Fibroblast of lung (primary cell): Measurements from ENCODE around the gene CANX. TPM values are rescaled to one million over a fixed set of nuclear protein-coding genes. Genes with fewer than 3 reads are reported as not detected.
"Not testable (repeated sequence)": the region's sequence is repeated elsewhere in the genome, so short reads cannot be mapped to it uniquely, and the experiment has no call there.

Experiments
- DNase-seq, 2 donors: peaks; one replicate each; pipeline versions ENCODE4 v3.0.0 to v3.0.0-alpha.2; 2010; ENCODE audit warnings: low read depth in 2 of 2
- H2AFZ ChIP-seq: 2 replicates; pipeline ENCODE4 v1.5.1; 2012; ENCODE audit warnings: low read length, control low read depth, inconsistent platforms
- H3K27ac ChIP-seq: 2 replicates; pipeline ENCODE4 v1.5.1; 2011; ENCODE audit warnings: low read length, control low read depth; ENCODE audit not compliant: insufficient read depth
- H3K27me3 ChIP-seq: 2 replicates; pipeline ENCODE4 v1.5.1; 2011; ENCODE audit warnings: mild to moderate bottlenecking, low read length; ENCODE audit not compliant: control insufficient read depth, insufficient read depth
- H3K36me3 ChIP-seq: 2 replicates; pipeline ENCODE4 v1.5.1; 2011; ENCODE audit warnings: low read length; ENCODE audit not compliant: control insufficient read depth, insufficient read depth
- H3K4me1 ChIP-seq: 2 replicates; pipeline ENCODE4 v1.5.1; 2011; ENCODE audit warnings: low read length; ENCODE audit not compliant: control insufficient read depth, insufficient read depth; ENCODE audit errors: extremely low read depth
- H3K4me2 ChIP-seq: 2 replicates; pipeline ENCODE4 v1.5.1; 2011; ENCODE audit warnings: low read length, control low read depth; ENCODE audit not compliant: insufficient read depth; ENCODE audit errors: extremely low read depth
- H3K4me3 ChIP-seq, 4 experiments: fragments of 200-600 bp in 1 of 4; sonication (generic) in 1 of 4; replicated peaks in 1 of 4; 2 replicates each; pipeline ENCODE4 v1.5.1; 2011 to 2016; ENCODE audit warnings: low read length in 4 of 4, low read depth in 3 of 4, mild to moderate bottlenecking in 3 of 4, control low read depth in 2 of 4, inconsistent platforms in 1 of 4, mixed read lengths in 1 of 4; ENCODE audit not compliant: insufficient read depth in 1 of 4; ENCODE audit errors: control extremely low read depth in 1 of 4
- H3K79me2 ChIP-seq: 2 replicates; pipeline ENCODE4 v1.5.1; 2012; ENCODE audit warnings: mild to moderate bottlenecking, low read length, inconsistent platforms; ENCODE audit not compliant: control insufficient read depth, insufficient read depth
- H3K9ac ChIP-seq: 2 replicates; pipeline ENCODE4 v1.5.1; 2011; ENCODE audit warnings: mild to moderate bottlenecking, low read length, control low read depth; ENCODE audit not compliant: insufficient read depth
- H3K9me3 ChIP-seq: 2 replicates; pipeline ENCODE4 v1.5.1; 2012; ENCODE audit warnings: low read depth, low read length; ENCODE audit not compliant: control insufficient read depth, insufficient read depth
- H4K20me1 ChIP-seq: 2 replicates; pipeline ENCODE4 v1.5.1; 2011; ENCODE audit warnings: low read length; ENCODE audit not compliant: control insufficient read depth, insufficient read depth; ENCODE audit errors: extremely low read depth
- EZH2 ChIP-seq: IDR thresholded peaks from 2 replicates; pipeline ENCODE4 v1.5.1; 2012; ENCODE audit warnings: low read length, control low read depth, mild to moderate bottlenecking; ENCODE audit errors: missing control alignments
- polyA plus RNA-seq, 2 donors: library from polyadenylated mRNA; depleted of rRNA in 1 of 2; stranded (reverse) in 1 of 2; unstranded in 1 of 2; fragments of >200 nt; gene quantifications; 2 replicates each; pipeline ENCODE4 v1.2.1, GENCODE V29; 2011 to 2012; ENCODE audit warnings: missing spikeins in 1 of 2
- total RNA-seq: library from RNA; depleted of rRNA; stranded (reverse); fragments of >200 nt; gene quantifications from 2 replicates; pipeline ENCODE4 v1.2.1, GENCODE V29; 2014
- TF ChIP-seq, protein P1 (sequence below), 2 donors: IDR thresholded peaks in 1 of 2; conservative IDR thresholded peaks in 1 of 2; 1 replicate in 1 of 2; 2 replicates in 1 of 2; pipeline ENCODE4 v1.5.1; 2011 to 2012; ENCODE audit warnings: low read length in 2 of 2, control low read depth in 1 of 2, inconsistent platforms in 1 of 2, low read depth in 1 of 2, mild to moderate bottlenecking in 1 of 2

CANX gene
- total and polyA plus RNA-seq, 2 donors (not counting 1 experiment from before 2014, with no cell fraction given): 589 to 722 TPM

DNA sequence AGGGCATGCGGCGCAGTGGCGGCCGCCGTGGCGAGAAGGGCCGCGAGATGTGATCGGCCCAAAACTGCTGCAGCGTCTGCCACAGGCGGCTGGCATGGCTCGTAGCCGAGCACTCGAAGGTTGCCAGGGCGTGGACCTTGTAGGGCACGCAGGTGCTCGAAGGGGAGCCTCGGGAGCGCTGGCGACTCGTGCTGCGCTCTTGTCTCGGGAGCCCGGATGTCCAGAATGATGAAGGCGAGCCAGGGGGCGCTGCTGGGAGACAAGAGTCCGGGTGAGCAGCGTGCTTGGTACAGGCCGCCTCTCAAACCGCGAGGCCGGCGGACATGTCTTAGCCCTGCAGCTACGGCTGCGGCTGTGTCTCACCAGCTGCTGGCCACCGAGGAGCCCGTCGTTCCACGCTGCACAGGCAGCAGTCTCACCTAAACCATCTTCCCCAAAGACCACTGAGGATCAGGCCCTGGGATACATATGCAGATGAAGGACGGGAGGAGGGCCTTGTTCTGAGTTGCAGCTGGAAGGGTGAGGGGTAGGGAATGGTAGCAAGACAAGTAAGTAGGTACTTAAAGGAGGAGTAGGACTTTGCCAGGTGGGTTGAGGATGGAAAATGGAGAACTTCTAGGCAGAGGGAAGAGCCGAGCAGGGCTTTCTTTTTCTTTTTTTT lies 19.6 kb upstream of the CANX start:
- no peak for TF ChIP-seq EZH2
- TF ChIP-seq, protein P1, sequence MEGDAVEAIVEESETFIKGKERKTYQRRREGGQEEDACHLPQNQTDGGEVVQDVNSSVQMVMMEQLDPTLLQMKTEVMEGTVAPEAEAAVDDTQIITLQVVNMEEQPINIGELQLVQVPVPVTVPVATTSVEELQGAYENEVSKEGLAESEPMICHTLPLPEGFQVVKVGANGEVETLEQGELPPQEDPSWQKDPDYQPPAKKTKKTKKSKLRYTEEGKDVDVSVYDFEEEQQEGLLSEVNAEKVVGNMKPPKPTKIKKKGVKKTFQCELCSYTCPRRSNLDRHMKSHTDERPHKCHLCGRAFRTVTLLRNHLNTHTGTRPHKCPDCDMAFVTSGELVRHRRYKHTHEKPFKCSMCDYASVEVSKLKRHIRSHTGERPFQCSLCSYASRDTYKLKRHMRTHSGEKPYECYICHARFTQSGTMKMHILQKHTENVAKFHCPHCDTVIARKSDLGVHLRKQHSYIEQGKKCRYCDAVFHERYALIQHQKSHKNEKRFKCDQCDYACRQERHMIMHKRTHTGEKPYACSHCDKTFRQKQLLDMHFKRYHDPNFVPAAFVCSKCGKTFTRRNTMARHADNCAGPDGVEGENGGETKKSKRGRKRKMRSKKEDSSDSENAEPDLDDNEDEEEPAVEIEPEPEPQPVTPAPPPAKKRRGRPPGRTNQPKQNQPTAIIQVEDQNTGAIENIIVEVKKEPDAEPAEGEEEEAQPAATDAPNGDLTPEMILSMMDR (conservative IDR thresholded peaks at IDR 0.05 in 1 of 2, IDR thresholded peaks at IDR 0.05 in 1 of 2; ENCODE audit: low read depth in 1 of 2, low read length in 2 of 2): peak; percentile 9 to 32
- H3K4me3 ChIP-seq: peak overlapping the region; percentile 73 to 98 (median 83)
- peaks cover 3% of the 10 kb centered on the region for H3K4me1 ChIP-seq
- no peak overlapping the region for H3K27ac ChIP-seq
- H3K79me2 ChIP-seq: peaks cover 6% of the 10 kb centered on the region
- no peaks in the 10 kb centered on the region for H3K27me3 ChIP-seq
- H3K4me2 ChIP-seq: peak overlapping the region; percentile 90
- no peaks in the 10 kb centered on the region for H4K20me1 ChIP-seq
- peak; percentile 64 to 65 for DNase-seq
- H2AFZ ChIP-seq: peak overlapping the region; percentile 96
- no peak overlapping the region for H3K9ac ChIP-seq
- no peaks in the 10 kb centered on the region for H3K36me3 ChIP-seq
- no peaks in the 10 kb centered on the region for H3K9me3 ChIP-seq

DNA sequence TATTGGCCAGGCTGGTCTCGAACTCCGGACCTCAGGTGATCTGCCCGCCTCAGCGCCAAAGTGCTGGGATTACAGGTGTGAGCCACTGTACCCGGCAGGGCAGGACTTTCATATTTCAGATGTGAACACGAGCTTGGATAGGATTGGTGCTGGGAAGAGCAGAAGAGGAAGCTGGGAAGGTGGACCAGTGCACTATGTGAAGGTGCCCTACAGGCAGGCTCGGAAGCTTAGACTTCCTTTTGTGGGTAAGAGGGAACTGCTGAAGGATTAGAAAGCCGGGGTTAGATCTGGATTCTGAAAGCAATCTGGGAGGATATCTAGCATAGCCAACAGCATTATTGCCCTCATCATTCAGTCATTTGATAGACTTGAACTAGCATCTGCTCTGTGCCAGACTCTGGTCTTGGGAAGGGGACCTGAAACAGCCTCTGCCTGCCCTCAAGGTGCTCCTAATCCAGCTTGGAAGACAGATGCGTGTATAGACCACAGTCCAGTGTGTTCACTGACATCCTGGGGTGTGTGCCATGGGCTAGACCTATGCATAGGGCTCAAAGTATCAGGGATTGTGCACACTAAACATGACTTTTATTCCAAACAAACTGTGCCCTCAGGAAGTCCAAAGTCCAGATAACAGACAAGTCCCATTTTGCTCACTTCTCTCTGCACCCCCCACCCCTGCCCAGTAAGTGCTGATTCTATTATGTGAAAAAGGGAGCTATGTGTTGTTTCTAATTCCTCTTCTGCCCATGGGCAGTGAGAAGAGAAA lies 18.6 kb upstream of the CANX start:
- Histone ChIP-seq H3K27ac (no peak overlapping the region), H3K4me1 (peaks cover 3% of the 10 kb centered on the region), H3K9me3 (no peaks in the 10 kb centered on the region), H4K20me1 (no peaks in the 10 kb centered on the region), H2AFZ (no peak overlapping the region), H3K4me3 (no peak overlapping the region), H3K9ac (no peak overlapping the region), H3K79me2 (peaks cover 6% of the 10 kb centered on the region), H3K36me3 (no peaks in the 10 kb centered on the region), H3K27me3 (no peaks in the 10 kb centered on the region), H3K4me2 (no peak overlapping the region)
- TF ChIP-seq, protein P1 (conservative IDR thresholded peaks at IDR 0.05 in 1 of 2, IDR thresholded peaks at IDR 0.05 in 1 of 2; ENCODE audit: low read depth in 1 of 2, low read length in 2 of 2): no peak
- TF ChIP-seq EZH2: no peak
- no peak for DNase-seq

DNA sequence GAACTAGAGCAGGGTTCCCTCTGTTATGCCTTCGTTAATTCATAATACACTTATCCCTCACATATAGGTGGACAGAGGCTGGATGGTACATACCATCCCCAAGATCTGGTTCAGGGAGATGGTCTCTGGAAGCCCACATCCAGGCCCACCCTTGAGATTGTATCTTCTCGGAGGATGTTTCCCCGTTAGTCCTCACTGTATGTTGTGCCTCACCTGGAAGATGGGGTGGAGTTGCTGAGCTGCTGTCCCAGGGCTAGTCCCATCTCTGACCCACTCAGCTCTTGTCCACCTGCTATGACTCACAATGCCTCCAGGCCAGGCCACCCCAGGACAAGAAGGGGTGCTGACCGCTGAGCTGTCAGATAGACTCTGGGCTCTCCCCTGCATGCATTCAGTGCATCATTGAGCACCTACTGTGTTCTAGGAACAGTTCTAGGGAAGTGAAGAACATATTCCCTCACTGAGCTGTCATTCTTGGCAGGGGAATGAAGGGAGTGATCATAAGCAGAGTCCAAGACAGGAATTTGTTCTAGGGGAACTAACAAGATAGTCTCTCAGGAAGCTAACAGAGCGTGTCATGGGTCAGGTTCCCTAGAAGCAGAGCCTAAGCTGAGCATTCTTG lies 17.9 kb upstream of the CANX start, which contains the start of gene CBY3:
CBY3 (minus strand) TSS at position 255 of the 622 bp plus-strand sequence; CDS start at position 139, 116 bp downstream.
- peaks cover 6% of the 10 kb centered on the region for H3K79me2 ChIP-seq
- no peak within 1 kb of the TSS for H3K4me3 ChIP-seq
- peaks cover 3% of the 10 kb centered on the region for H3K4me1 ChIP-seq
- H3K9ac ChIP-seq: no peak within 1 kb of the TSS
- H2AFZ ChIP-seq: no peak within 1 kb of the TSS
- no peak within 1 kb of the TSS for H3K4me2 ChIP-seq
- H3K27me3 ChIP-seq: no peaks in the 10 kb centered on the region
- TF ChIP-seq, protein P1 (conservative IDR thresholded peaks at IDR 0.05 in 1 of 2, IDR thresholded peaks at IDR 0.05 in 1 of 2; ENCODE audit: low read depth in 1 of 2, low read length in 2 of 2): no peak
- TF ChIP-seq EZH2: no peak
- H3K9me3 ChIP-seq: no peaks in the 10 kb centered on the region
- H3K36me3 ChIP-seq: no peaks in the 10 kb centered on the region
- no peaks in the 10 kb centered on the region for H4K20me1 ChIP-seq
- no peak for DNase-seq
- no peak within 1 kb of the TSS for H3K27ac ChIP-seq

DNA sequence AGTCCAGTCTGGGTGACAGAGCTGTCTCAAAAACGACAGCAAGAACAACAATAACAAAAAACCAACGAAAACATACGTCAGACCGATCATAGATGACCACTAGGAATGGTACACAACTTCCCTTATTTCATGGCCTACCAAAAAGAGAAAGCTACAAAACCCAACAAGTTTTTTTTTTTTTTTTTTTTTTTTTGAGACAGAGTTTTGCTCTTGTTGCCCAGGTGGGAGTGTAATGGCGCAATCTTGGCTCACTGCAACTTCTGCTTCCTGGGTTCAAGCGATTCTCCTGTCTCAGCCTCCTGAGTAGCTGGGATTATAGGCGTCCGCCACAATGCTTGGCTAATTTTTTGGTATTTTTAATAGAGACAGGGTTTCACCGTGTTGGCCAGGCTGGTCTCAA lies 9.6 kb upstream of the CANX start:
- H3K4me3 ChIP-seq, H3K36me3 ChIP-seq, DNase-seq, H4K20me1 ChIP-seq, H3K9me3 ChIP-seq, H3K4me2 ChIP-seq, H3K79me2 ChIP-seq, H3K9ac ChIP-seq, H3K27me3 ChIP-seq, H3K4me1 ChIP-seq, H3K27ac ChIP-seq, H2AFZ ChIP-seq: not testable (repeated sequence)
